Muscle layer of duodenum (tissue), 2 donors: Measurements from ENCODE around the gene TM2D1.

Experiments
- H3K27ac ChIP-seq: one replicate; pipeline ENCODE4 v1.7.0; 2013; ENCODE audit warnings: mild to moderate bottlenecking, low read length
- H3K27me3 ChIP-seq: one replicate; pipeline ENCODE4 v1.7.0; 2013; ENCODE audit warnings: low read depth, mild to moderate bottlenecking, control low read depth, low read length
- H3K36me3 ChIP-seq, 2 donors: one replicate each; pipeline ENCODE4 v1.7.0; 2013; ENCODE audit warnings: low read length in 2 of 2, control low read depth in 1 of 2, mild to moderate bottlenecking in 1 of 2; ENCODE audit not compliant: insufficient read depth in 2 of 2, control insufficient read depth in 1 of 2
- H3K4me1 ChIP-seq, 2 donors: one replicate each; pipeline ENCODE4 v1.7.0; 2013; ENCODE audit warnings: low read length in 2 of 2, mild to moderate bottlenecking in 2 of 2, control low read depth in 1 of 2, moderate library complexity in 1 of 2; ENCODE audit not compliant: insufficient read depth in 2 of 2, control insufficient read depth in 1 of 2
- H3K4me3 ChIP-seq, 2 donors: one replicate each; pipeline ENCODE4 v1.7.0; 2013; ENCODE audit warnings: low read length in 2 of 2, low read depth in 1 of 2, mild to moderate bottlenecking in 1 of 2
- H3K9me3 ChIP-seq, 2 donors: one replicate each; pipeline ENCODE4 v1.7.0; 2013; ENCODE audit warnings: low read length in 2 of 2, control low read depth in 1 of 2, mild to moderate bottlenecking in 1 of 2; ENCODE audit not compliant: control insufficient read depth in 1 of 2
- donor health status: healthy.

The TM2D1 gene

GRCh38 chr1:61640531-61641530, 84.1 kb downstream of the TM2D1 start:
- Histone ChIP-seq H3K4me3 (peak overlapping the region; percentile 12 to 47), H3K9me3 (no peaks in the 10 kb centered on the region), H3K4me1 (peaks cover 0 to 27% of the 10 kb centered on the region in 2 donors), H3K27me3 (no peaks in the 10 kb centered on the region), H3K27ac (peak overlapping the region; percentile 74), H3K36me3 (no peaks in the 10 kb centered on the region)

DNA sequence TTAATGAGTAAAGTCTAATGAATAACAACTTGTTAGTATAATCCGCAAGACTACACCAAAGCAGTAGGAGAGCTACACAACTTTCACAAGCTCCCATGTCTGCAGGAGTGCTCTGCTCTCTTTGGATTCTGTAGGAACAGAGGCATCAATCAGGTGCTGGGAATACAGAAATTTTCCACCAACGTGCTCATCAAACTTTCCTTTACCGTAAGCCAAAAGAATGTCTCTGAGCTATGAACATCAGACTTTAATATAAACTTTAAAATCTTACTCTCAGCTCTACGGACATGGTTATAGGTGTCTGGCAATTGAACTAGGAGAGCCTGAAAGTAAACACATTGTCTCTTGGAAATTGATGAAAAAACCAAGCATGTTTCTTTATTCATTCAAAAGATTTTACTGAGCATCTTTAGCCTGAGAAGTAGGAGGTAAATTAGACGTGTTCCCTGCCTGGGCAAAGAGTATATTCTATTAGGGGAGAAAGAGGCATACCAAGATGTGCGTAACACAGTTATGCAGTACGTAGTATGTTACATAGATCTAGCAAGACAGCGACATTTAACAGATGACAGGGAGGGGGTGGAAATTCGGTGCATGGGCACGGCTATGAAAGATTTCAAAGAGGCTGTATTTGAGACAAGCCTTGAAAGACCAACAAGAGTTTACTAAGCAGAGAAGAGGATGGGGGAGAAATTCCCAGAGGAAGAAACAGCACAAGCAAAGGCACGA, 85.2 kb downstream of the TM2D1 start:
- H3K4me1 ChIP-seq = peaks cover 0 to 27% of the 10 kb centered on the region in 2 donors
- H3K27ac ChIP-seq = peak overlapping the region; percentile 74
- no peak overlapping the region for H3K4me3 ChIP-seq
- no peaks in the 10 kb centered on the region for H3K9me3 ChIP-seq
- no peaks in the 10 kb centered on the region for H3K36me3 ChIP-seq
- no peaks in the 10 kb centered on the region for H3K27me3 ChIP-seq

- no peaks in the 10 kb centered on the region for H3K27me3 ChIP-seq
- H3K4me3 ChIP-seq = no peak overlapping the region
- peak overlapping the region; percentile 74 for H3K27ac ChIP-seq
- H3K4me1 ChIP-seq = peaks cover 0 to 27% of the 10 kb centered on the region in 2 donors
- H3K36me3 ChIP-seq = no peaks in the 10 kb centered on the region
- no peaks in the 10 kb centered on the region for H3K9me3 ChIP-seq
These were observed 85.9 kb downstream of the TM2D1 start for GRCh38 chr1:61638911-61639605.

DNA sequence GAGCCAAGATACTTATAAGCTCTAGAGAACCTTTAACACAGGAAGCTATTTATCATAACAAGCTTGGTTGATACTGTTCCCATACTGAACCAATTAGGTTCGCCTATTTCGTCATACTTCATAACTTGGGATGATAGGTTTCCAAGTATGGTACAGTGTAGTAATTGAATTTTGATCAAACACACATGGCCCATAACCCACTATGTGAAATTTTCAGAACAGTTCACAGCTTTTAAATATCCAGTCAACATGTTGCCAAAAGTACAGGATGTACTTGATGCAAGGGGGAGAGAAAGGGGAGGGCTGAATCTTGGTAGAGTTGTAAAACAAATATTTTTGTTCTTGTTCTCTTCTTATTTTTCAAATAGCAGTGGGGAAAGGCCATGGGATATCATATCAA, 86.6 kb downstream of the TM2D1 start:
- Histone ChIP-seq H3K9me3 (no peaks in the 10 kb centered on the region), H3K27ac (peak overlapping the region; percentile 74), H3K4me3 (no peak overlapping the region), H3K27me3 (no peaks in the 10 kb centered on the region), H3K4me1 (peaks cover 0 to 27% of the 10 kb centered on the region in 2 donors), H3K36me3 (no peaks in the 10 kb centered on the region)

DNA sequence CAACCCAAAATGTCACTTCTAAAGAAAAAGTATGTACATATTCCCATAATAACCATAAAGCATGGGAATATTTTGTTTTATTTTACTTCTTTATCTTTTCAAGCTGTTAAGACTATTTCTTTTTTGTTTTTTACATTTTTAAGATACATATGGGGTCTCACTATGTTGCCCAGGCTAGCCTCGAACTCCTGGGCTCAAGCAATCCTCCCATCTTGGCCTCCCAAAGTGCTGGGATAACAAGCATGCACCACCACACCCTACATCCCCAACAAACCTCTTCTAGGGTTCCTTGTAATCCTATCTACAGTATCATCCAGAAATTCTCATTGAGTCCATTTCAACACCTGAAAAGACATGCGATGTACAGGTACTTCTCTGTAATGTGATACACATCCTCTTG, 87.5 kb downstream of the TM2D1 start:
- H3K36me3 ChIP-seq = no peaks in the 10 kb centered on the region
- no peaks in the 10 kb centered on the region for H3K9me3 ChIP-seq
- no peaks in the 10 kb centered on the region for H3K27me3 ChIP-seq
- no peak overlapping the region for H3K27ac ChIP-seq
- peaks cover 0 to 24% of the 10 kb centered on the region in 2 donors for H3K4me1 ChIP-seq
- no peak overlapping the region for H3K4me3 ChIP-seq

GRCh38 chr1:61636814-61637213, 88.1 kb downstream of the TM2D1 start:
- Histone ChIP-seq H3K27me3 (no peaks in the 10 kb centered on the region), H3K36me3 (no peaks in the 10 kb centered on the region), H3K4me3 (no peak overlapping the region), H3K27ac (no peak overlapping the region), H3K4me1 (peaks cover 0 to 18% of the 10 kb centered on the region in 2 donors), H3K9me3 (no peaks in the 10 kb centered on the region)

DNA sequence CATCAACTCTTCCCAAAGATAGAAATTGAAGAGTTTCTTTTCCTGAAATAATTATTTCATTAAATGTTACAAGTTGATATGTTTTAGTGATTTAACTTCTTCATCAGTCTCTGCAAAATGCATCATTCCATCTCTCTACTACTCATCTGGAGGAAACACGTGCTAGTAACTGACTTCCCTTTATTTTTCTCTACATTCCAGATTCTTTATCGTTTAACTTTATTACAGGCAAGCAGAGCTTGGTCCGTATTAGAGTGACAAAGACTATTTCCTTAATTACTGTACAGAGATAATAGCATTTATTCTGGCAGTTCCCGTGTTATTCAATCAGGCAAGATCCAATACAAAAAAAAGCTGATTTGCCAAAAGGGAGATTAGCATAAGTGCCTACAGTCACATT, 88.6 kb downstream of the TM2D1 start:
- H3K4me3 ChIP-seq = no peak overlapping the region
- H3K27me3 ChIP-seq = no peaks in the 10 kb centered on the region
- H3K36me3 ChIP-seq = no peaks in the 10 kb centered on the region
- H3K4me1 ChIP-seq = peaks cover 0 to 17% of the 10 kb centered on the region in 2 donors
- no peak overlapping the region for H3K27ac ChIP-seq
- no peaks in the 10 kb centered on the region for H3K9me3 ChIP-seq

GRCh38 chr1:61635557-61635956, 89.4 kb downstream of the TM2D1 start:
- Histone ChIP-seq H3K36me3 (no peaks in the 10 kb centered on the region), H3K27ac (no peak overlapping the region), H3K4me3 (no peak overlapping the region), H3K27me3 (no peaks in the 10 kb centered on the region), H3K9me3 (no peaks in the 10 kb centered on the region), H3K4me1 (peaks cover 0 to 13% of the 10 kb centered on the region in 2 donors)

DNA sequence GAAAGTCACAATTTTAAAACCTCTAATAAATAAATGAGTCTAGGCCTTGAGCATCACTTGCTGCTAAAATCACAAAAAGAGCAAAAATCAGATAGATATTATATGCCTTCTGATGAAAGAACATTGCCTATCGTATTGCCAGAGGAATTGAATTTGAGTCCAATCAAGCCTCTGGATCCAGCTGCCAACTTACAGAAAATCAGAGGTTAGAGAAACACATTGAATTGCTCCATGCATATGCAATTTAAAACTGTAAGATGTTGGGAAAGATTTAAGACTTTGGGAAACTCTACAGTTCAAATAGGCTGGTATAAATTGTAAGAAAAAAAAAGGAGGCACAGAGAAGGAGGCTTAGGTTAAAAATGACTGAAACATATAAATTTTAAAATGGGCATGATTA, 93.5 kb downstream of the TM2D1 start:
- H3K4me3 ChIP-seq = no peak overlapping the region
- no peak overlapping the region for H3K27ac ChIP-seq
- H3K4me1 ChIP-seq = no peaks in the 10 kb centered on the region
- no peaks in the 10 kb centered on the region for H3K36me3 ChIP-seq
- no peaks in the 10 kb centered on the region for H3K9me3 ChIP-seq
- H3K27me3 ChIP-seq = no peaks in the 10 kb centered on the region
